Posterior cingulate gyrus (tissue), 11 donors: ENCODE measurements around the gene TCERG1L.
"Not testable (repeated sequence)": the region's sequence is repeated elsewhere in the genome, so short reads cannot be mapped to it uniquely, and the experiment has no call there.

Experiments used
- DNase-seq, 10 donors: peaks; one replicate each; pipeline versions ENCODE4 v3.0.0 to v3.0.0-alpha.2; 2020 to 2021; ENCODE audit warnings: mixed read lengths in 3 of 10
- intact Hi-C: fragments of 100-400 bp; cut with DNase I; formaldehyde crosslinking; loops from one replicate; pipeline ENCODE4 v1.15.1; 2023

Gene TCERG1L

DNA sequence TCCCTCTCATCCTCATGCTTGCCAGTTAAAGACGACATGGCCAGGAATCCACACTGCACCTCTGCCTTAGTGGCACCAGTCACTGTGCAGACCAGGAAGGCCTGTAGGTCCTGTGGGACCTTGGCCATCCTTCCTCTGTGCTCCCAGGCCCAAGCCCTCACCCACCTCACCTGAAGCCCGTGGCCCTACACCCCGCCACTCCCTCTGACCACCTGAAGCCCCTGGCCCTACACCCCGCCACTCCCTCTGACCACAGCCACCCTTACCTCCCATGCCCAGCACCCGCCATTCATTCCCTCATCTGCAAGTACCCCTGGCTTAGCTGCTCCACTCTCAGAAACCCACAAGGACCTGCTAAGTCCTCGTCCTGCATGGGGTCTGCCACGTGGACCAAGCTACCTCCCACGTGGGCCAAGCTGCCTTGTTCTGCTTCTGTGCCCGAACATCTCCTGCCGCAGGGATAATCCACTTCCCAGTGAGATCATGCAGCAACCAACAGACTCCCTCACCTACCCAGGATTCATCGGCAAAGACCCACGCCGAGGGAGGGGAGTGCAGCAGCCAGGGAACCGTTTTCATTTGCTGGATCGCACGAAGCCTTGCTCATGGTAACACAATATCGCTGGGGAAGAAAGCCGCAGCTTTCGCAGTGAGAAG lies 151.2 kb downstream of the TCERG1L start:
- intact Hi-C loops: no loop called here
- peak in 1 of 10 donors; percentile 39 for DNase-seq

DNA sequence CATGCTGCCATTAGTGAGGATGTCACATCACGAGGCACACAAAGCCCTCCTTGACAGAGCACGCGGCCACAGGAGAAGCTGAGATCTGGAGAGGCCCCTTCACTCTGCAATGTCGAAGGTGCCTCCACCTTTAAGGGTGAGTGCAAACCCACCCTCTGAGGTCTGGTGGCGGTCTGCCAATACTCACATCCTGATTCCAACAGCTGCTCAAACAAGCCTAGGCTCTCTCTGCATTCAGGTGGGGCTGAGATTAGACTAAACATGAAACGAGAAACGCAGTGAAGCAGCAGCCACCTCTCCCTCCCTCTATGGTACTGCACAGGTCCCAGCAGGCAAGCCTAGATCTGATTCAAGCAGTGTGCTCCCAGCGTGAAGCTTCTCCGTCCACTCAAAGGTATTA lies 151.8 kb downstream of the TCERG1L start:
- DNase-seq: peak in 1 of 10 donors; percentile 40
- intact Hi-C loops: no loop called here

DNA sequence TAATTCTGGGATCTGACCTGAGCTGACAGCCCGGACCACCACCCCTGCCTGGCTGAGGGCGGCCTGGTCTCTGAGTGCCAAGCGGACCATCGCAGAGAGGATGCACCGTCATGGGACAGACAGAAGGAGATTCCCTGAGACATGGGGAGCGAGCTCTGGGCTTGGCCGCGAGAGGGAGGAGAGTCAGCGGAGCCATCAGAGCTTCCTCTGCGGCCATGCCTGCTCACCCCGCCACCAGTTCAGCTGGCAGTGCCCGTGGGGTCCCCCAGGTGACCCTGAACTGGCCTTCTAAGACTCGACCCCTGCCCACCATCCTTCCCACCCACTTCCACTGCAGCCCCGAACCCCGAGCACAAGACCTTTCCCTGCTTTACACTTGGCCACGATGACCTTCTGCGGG lies 152.8 kb downstream of the TCERG1L start:
- peak in 1 of 10 donors; percentile 42 for DNase-seq
- intact Hi-C loops: no loop called here

DNA sequence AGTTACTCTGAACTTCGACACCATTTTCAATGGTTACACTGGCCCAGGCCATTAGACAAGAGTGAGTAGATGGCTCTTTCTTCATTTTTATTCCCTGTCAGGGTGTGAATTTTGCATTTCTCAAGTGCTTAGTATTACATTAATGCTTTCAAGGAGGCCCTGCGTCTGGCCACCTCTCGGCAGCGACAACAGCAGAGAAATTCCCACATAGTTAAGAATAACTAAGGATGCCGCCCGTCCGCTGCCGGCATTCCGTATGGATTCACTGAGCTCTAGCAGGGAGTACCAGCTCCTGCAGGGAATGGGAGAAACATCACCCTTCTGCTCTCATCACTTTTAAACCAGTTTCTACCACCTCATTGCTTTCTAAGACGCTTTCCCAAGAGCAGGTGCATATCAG lies 153.6 kb downstream of the TCERG1L start:
- intact Hi-C loops: no loop called here
- DNase-seq: peak in 1 of 10 donors; percentile 47

DNA sequence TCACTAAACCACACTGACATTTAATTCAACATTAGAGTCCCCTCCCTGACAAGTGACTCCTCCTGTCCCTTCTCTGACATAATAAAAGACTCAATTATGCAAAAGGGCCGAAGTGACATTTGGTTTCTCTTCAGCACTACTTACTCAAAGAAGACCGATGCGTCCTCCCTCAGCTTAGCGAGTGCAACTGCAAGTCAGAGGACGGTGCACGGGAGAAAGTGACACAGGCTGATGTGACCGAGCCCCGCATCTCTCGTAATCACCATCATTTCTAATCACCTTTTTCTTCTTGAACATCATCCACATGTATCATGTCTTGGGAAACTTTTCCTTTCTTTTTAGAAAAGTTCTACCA lies 155.7 kb downstream of the TCERG1L start:
- intact Hi-C loops: no loop called here
- peak in 1 of 10 donors; percentile 65 for DNase-seq

DNA sequence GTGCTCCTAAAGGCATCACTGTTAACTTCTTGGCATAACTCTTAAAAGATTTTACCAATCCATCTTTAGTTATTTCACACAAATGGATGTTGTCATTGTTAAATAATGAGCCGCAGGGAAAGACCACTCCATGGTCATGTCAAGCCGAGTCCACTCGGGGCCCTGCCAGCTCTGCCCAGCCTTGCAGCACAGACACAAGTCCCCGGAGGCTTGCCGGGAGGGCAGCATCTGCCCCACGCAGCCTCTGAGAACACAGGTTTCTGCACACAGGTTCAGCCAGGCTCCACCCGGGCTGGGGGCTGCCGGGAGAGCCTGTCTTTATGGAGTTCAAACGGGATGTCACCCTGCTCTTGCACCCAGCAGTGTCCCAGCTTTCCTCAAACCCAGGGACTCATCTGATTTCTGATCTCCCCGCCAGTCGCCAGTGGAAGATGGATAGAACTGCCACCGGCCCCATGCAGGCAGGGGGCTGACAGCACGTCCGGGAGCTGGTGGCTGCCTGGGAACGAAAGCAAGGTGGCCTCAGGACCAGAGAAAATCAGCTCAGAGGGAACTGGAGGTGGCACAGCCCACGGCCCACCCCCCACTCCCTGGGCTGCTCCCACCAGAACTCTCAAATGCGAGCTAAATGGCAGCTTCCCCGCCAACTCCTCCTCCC lies 156.2 kb downstream of the TCERG1L start:
- intact Hi-C loops: no loop called here
- DNase-seq: peak in 1 of 10 donors; percentile 58

DNA sequence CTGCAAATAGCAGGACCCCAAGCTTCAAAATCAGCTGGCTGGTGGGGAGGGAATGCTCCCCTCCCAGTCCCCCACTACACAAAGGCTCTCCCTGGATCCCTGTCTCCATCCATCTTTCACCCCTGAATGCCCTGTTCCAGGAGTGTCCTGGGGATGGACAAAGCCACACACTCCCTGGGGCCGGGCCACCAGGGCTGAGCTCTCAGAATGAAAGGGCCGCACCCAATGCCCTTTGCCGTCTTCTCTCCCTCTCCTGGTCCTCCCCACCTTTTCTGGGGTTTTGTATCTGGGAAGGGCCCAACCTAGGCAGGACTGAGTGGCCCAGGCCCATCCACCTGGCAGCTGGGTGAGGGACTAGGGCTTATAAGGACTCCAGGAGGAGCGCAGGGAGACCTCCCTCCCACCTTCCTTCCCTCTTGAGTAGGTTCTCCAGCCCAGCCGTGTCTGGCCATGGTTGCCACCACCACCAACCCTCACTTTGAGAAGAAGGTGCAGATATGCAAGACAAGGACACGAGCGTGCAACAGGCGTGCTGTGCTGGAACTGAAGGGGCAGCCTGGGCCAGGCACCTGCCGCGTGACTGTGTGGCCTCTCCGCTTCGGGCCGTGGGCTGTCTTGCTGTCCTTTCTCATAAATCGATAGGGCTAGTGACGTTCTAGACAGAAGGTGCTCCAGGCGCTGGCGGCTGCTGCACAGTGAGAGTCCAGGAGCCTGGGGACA lies 157.1 kb downstream of the TCERG1L start:
- intact Hi-C loops: no loop called here
- DNase-seq: peak in 2 of 10 donors; percentile 27 to 67

DNA sequence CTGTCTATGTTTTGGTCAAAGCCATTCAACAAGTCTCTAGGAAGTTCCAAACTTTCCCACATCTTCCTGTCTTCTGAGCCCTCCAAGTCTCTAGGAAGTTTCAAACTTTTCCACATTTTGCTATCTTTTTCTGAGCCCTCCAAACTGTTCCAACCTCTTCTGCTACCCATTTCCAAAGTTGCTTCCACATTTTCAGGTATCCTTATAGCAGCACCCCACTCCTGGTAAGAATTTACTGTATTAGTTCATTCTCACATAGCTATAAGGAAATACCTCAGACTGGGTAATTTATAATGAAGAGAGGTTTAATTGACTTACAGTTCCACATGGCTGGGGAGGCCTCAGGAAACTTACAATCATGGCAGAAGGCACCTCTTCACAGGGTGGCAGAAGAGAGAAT lies 159.1 kb downstream of the TCERG1L start:
- intact Hi-C loops, DNase-seq: not testable (repeated sequence)

DNA sequence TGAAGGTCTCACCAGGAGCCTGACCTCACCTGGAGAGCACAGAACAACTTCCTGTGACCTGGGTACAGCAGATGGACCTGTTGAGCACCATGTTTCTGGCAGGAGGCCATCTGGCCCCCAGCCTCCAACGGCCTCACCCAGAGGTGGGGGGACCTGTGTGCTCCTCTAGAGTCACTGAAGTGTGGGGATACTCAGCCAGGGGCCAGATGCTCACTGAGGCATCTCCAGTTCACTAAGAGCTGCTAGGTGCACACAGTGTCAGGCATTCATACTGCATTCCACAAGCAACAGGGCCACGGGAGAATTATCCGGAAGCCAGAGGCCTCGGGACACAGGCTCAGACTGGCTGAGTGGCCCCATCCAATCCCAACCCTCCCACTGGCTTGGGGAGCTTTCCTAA lies 161.4 kb downstream of the TCERG1L start:
- DNase-seq: no peak
- intact Hi-C loops: no loop called here

DNA sequence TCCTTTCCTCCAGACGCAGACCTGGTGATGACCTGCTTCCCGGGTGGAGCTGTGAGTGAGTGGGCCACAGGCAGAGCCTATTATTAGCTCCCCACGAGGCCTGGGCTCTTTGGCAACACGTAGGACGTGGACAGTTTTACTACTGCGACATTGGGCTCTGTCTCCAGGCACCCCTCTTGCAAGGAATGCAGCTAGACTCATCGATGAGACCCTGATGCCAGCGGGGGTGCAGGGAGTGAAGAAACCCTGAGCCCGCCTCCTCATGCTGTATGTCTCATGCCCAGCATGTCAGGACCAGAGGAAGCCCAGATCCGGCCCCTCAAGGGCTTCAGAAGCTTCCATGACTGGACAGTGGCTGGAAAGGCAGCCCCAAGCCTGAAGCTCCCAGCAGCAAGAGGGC lies 161.9 kb downstream of the TCERG1L start:
- intact Hi-C loops: no loop called here
- no peak for DNase-seq

DNA sequence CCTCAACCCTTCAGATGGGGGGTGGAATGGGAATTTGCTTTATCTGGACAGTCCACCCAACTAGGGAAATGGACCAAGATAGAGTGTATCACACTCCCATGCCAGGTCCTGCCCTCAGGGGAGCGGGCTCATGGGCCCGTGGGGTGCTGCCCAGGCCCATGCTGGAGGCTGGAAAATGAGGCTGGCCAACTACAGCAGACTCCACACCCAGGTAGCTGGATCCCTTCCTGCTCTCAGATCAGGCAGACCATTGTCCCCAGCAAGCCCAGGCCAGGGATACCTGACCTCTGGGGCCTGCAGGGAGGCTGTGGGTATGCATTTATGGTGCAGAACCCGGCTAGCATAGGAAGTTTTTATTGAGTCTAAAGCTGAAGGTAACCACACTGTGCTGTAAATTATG lies 162.4 kb downstream of the TCERG1L start:
- intact Hi-C loops: no loop called here
- no peak for DNase-seq

DNA sequence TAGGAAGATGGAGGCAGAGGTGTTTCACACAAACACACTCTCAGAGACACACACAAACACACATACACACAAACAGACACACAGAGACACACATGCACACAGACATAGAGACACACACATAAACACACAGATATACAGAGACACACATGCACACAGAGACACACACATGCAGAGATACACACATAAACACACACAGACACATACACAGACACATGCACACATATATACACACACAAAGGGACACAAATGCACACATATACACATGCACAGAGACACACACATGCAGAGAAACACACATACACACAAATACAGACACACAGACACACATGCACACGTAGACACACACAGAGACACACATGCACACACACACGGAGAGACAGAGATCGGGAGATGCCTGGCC lies 163.3 kb downstream of the TCERG1L start:
- no peak for DNase-seq
- intact Hi-C loops: no loop called here

DNA sequence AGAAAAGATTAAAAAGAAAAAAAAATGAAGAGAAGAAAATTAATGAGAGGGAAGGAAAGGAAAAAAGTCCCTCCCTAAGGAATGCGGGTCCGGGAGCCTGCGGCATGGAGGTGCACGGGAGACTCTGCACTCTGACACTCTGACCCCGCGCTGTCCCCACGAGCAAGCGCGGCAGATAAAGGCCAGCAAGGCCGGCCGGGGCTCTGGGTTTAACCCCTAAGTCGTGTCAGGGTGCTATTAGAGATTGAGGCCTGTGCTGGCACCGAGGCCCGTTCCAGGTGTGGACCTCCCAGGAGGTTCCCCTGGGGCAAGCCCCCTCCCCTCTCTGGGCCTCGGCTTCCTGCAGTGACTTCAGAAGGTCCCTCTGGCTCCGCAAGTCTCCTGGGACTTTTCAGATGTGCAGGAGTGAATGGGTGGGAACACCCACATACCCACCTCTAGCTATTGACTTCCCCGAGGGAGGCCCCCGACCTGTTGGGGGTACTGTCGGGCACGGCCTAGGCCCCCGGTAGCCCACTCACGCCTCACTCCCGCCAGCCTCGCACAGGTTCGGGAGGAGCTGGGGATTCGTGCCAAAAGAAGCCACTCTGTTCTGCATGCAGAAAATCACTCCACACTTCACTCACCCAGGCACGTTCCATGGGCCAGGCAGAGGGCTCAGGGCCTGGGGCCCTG lies 164.1 kb downstream of the TCERG1L start:
- peak in 1 of 10 donors; percentile 76 for DNase-seq
- intact Hi-C loops: no loop called here

DNA sequence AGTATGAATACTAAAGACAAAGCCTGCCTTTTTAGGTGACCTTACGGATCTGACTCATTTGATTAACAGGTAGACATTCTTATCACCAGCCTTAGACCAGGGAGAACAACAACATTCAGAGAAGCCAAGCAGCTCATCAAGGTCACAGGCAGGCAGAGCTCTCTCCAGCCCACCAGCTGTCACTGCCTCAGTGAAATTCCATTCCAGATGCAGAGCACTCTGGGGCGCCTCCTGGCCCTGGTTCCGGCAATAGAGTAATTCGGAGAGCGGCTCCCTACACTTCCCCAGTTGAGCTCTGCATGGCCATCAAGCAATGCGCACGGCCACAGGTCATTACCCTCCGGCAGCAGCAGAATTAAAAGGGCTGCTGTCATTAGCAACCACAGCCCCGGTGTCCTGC lies 164.7 kb downstream of the TCERG1L start:
- intact Hi-C loops: no loop called here
- DNase-seq: peak in 1 of 10 donors; percentile 9

DNA sequence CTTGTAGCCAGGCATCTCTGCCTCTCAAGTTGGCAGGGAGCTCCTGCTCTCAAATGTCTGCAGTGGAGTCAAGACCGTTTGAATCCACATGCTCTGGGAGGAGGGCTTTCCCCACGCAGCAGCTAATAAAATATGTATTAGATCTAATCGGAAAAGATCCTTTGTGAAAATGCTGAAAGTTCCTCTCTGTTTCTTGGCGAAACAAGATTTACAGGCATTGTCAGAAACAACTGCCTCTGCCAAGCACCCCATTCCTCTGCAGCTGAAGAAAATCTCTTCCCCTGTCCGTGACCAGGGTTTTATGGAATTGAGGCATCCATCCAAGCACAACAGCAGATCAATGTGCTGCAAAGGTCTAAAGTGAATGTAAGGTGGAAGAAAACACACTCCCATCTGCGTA lies 165.8 kb downstream of the TCERG1L start:
- DNase-seq: peak in 2 of 10 donors; percentile 22 to 24
- intact Hi-C loops: no loop called here

DNA sequence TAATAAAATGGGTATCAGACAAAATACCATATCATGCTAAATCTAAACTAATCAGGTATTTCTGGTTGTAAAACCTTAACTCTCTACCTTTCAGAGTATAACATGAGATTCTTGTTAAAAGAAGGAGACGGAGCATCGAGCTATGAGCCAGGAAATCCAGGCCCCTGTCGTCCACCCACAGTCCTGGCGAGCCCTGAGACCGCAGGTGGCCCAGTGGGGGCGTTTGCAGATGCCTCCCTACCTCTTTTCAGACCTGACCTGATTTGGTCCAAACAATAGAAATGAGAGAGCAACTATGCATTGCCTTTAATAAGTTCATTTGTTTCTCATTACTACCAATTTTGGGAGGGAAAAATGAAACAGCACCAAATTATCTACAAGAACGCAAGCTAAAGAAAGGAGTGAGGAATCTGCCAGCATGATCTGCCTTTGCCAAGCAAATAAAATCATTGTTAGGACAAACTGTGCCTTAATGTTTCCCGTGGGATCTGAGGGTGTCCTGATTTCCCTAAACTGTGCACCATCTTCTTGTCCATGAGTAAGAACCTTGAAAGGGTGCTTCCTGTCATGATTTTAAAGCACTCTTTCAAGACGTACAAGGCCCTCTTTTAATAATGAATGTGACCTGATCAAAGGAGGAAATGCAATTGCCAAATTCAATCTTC lies 166.7 kb downstream of the TCERG1L start:
- intact Hi-C loops: no loop called here
- DNase-seq: peak in 3 of 10 donors; percentile 43 to 61 (median 52)

DNA sequence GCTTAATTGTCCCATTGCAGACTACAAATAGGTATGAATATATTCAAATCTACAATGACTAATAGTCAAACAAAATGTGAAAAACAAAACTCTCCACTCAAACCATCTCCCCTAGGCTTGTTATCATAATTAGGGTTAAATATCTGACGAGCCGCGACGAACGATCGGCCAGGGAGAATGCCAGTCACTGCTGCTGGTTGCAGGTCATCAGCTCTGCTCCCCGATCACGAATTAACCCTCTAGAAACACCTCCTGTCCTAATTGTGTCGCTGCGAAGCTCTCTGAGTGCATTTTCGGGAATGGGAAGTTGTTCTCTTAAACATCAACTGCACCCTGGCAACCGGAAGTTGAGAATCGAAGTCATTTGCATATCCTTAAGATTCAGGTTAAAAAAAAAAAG lies 167.3 kb downstream of the TCERG1L start:
- intact Hi-C loops: no loop called here

DNA sequence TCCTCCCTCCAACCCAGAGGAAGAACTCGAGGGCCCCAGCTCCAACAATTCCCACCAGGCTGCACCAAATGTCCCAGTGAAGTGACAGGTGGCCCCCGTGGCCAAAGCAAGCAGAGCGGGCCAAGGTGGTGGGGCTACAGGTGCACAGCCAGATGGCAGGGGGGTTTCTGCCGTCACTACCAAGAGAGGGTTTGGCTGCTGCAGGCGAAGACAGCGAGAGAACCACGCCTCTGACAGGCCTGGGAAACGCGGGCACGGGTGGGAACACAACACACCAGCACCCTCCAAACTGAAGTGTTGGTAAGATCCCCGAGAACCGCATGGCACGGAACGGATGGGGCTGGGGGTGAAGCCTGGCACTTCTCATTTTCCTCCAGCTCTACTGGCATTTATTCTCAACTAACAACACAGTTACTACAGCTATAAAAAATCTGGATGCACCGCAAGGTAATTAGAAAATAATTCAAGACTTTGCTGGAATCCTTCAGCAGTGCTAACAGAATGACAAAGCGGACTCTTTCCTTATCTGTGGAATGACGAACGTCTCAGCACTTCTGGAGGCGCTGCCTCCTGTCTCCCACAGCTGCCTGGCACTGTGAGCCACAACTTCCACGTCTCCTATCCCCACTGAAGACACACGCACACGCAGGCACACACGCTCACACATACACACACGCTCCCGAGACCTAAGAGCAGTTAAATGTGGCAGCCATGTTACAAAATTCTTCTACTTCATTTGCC lies 167.9 kb downstream of the TCERG1L start:
- DNase-seq: peak in 2 of 10 donors; percentile 43 to 81
- intact Hi-C loops: no loop called here

More for the DNA sequence above, 167.3 kb downstream of the TCERG1L start:
- peak in 2 of 10 donors; percentile 7 to 10 for DNase-seq

DNA sequence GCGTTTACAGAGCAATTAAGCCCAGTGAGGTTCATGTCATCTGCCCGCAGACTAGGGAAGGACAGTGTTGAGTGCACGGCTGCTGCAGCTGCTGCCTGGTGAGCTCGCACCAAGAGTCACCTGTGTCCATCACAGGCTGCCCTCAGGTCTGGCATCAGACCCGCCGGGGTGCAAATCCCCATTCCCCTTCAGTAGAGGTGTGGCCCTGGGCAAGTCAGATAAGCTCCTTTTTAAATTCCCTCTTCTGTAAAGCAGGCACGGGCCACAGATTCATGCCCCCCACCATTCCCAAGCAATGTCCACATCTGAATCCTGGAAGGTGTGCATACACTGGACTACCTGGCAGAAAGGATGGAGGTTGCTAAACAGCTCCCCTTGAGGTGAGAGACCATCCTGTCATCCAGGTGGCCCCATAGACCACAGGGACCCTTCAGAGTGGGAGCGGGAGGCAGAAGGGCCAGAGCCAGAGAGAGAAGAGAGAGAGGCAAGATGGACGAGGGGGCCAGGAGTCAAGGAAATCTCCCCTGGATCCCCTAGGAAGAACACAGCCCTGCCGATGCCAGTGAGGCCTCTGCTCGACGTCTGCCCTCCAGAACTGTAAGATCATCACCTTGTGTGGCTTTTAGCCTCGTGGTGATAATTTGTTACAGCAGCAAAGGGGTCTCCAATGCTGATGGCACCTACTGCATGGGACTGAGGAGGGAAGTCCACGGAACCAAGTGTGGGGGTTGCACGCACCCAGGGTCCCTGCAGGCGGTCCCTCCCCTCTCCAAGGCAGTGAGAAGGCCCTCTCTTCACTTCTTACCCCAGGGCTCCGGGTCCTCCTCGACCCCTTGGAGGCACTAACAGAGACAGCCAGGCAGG lies 168.8 kb downstream of the TCERG1L start:
- intact Hi-C loops: no loop called here
- DNase-seq: peak in 3 of 10 donors; percentile 6 to 71 (median 65)
